Neutrophil (primary cell): ENCODE measurements around the gene HPCAL4.
A peak's percentile ranks its signal among the peaks of the same experiment; 100 is the strongest.

ENCODE experiments used
- H3K27ac ChIP-seq: fragments of 200-600 bp; sonication (generic); 2 replicates; pipeline ENCODE4 v1.5.1; 2016; ENCODE audit warnings: mild to moderate bottlenecking, moderate library complexity
- H3K27me3 ChIP-seq: fragments of 200-600 bp; sonication (generic); 2 replicates; pipeline ENCODE4 v1.6.0; 2016; ENCODE audit warnings: mild to moderate bottlenecking
- H3K36me3 ChIP-seq: fragments of 200-600 bp; sonication (generic); 2 replicates; pipeline ENCODE4 v1.5.1; 2017
- H3K4me1 ChIP-seq, 2 experiments: fragments of 200-600 bp in 1 of 2; sonication (generic) in 1 of 2; 1 replicate in 1 of 2; 2 replicates in 1 of 2; pipeline versions ENCODE4 v1.5.1 to v1.6.1; 2013 to 2016; ENCODE audit warnings: low read depth in 1 of 2, low read length in 1 of 2, mild to moderate bottlenecking in 1 of 2, moderate library complexity in 1 of 2; ENCODE audit not compliant: control insufficient read depth in 1 of 2, insufficient read depth in 1 of 2
- H3K4me3 ChIP-seq, 2 experiments: fragments of 200-600 bp in 1 of 2; sonication (generic) in 1 of 2; 1 replicate in 1 of 2; 2 replicates in 1 of 2; pipeline ENCODE4 v1.5.1; 2013 to 2016; ENCODE audit warnings: low read depth in 1 of 2, low read length in 1 of 2, mild to moderate bottlenecking in 1 of 2, moderate library complexity in 1 of 2
- H3K9me3 ChIP-seq: fragments of 200-600 bp; sonication (generic); 2 replicates; pipeline ENCODE4 v1.5.1; 2016
- TF ChIP-seq, protein P1 (sequence below): fragments of 200-600 bp; sonication (generic); IDR thresholded peaks from 2 replicates; pipeline ENCODE4 v1.5.1; 2016; ENCODE audit warnings: antibody characterized with exemption

The HPCAL4 gene

DNA sequence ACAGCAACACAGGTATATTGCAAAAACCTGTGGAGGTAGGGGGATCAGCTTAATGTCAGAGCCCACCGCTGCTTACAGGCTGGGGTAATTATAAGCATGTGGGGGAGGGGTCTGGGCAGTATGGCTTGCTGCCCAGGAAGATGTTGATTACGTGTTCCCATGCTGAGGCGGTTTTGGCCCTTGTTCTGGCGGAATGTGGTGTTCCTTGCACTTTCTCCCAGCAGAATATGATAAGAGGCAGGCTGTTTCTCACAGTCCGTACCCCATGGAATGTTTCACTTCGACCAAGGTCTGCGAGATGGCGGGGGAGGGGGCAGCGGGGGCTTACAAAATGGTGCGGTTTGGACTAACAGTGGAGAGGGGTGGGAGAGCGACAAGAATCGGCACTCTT lies 9.8 kb upstream of the HPCAL4 start:
- H3K9me3 ChIP-seq: no peaks in the 10 kb centered on the region
- no peak overlapping the region for H3K4me3 ChIP-seq
- H3K4me1 ChIP-seq: peaks cover 34 to 46% of the 10 kb centered on the region in 2 experiments
- no peak overlapping the region for H3K27ac ChIP-seq
- H3K27me3 ChIP-seq: peaks cover 27% of the 10 kb centered on the region
- TF ChIP-seq, protein P1, sequence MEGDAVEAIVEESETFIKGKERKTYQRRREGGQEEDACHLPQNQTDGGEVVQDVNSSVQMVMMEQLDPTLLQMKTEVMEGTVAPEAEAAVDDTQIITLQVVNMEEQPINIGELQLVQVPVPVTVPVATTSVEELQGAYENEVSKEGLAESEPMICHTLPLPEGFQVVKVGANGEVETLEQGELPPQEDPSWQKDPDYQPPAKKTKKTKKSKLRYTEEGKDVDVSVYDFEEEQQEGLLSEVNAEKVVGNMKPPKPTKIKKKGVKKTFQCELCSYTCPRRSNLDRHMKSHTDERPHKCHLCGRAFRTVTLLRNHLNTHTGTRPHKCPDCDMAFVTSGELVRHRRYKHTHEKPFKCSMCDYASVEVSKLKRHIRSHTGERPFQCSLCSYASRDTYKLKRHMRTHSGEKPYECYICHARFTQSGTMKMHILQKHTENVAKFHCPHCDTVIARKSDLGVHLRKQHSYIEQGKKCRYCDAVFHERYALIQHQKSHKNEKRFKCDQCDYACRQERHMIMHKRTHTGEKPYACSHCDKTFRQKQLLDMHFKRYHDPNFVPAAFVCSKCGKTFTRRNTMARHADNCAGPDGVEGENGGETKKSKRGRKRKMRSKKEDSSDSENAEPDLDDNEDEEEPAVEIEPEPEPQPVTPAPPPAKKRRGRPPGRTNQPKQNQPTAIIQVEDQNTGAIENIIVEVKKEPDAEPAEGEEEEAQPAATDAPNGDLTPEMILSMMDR: no peak
- H3K36me3 ChIP-seq: no peaks in the 10 kb centered on the region

DNA sequence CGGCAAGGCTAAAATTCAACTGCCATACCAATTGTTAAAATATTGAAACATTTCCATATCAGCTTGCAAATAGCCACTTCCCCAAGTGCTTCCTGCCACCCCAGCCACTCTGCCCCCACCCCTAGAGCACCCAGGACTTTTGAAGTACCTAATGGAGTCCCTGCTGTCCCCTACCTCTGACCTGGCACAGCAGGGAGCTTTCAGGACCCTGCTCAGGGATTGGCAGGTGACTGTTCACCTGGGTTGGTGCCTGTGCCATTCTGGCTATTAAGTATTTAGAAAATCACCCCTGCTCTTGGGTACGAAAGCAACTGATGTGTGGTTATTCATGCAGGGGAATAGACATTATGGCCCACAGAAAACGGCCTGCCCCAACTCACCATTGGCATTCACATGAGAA lies 9.1 kb upstream of the HPCAL4 start:
- peaks cover 27 to 39% of the 10 kb centered on the region in 2 experiments for H3K4me1 ChIP-seq
- no peak overlapping the region for H3K4me3 ChIP-seq
- peak overlapping the region; percentile 25 for H3K27ac ChIP-seq
- TF ChIP-seq, protein P1: no peak
- no peaks in the 10 kb centered on the region for H3K36me3 ChIP-seq
- peaks cover 34% of the 10 kb centered on the region for H3K27me3 ChIP-seq
- H3K9me3 ChIP-seq: no peaks in the 10 kb centered on the region

DNA sequence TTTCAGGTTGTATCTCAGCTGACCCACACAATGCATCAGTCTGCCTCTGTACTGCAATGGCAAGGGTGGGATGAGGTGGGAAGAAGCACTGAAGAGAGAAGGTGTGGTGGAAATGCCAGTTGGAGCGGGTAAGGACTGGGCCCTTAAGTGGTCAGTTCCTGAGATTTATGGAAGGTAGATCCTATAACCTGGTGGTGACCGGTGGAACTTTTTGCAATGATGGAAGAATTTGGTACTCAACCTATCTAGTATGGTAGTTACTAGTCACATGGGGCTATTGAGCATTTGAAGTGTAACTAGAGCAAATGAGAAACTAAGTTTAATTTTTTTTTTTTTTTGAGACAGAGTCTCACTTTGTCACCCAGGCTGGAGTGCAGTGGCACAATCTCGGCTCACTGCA lies 8.2 kb upstream of the HPCAL4 start:
- peaks cover 25 to 36% of the 10 kb centered on the region in 2 experiments for H3K4me1 ChIP-seq
- no peaks in the 10 kb centered on the region for H3K9me3 ChIP-seq
- peaks cover 43% of the 10 kb centered on the region for H3K27me3 ChIP-seq
- H3K27ac ChIP-seq: no peak overlapping the region
- no peaks in the 10 kb centered on the region for H3K36me3 ChIP-seq
- H3K4me3 ChIP-seq: no peak overlapping the region
- TF ChIP-seq, protein P1: no peak

DNA sequence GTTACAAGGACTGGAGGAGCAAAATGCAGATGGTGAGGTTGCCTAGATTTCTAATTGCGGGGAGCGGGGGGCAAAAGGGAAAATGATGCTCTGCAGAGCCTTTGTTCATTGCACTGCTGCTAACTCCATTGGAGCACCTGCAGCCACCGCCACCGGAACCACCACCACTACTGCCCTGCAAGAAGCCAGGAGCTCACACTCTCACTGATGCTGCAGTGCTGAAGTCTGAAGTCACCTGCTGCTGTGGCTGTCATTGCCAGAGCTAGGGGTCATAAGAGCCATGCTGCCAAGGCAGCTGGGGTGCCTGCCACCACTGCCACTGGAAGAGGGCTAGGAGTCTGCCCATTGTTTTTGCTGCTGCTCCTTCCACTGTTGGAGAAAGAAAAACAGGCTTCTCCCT lies 7.3 kb upstream of the HPCAL4 start:
- TF ChIP-seq, protein P1: no peak
- Histone ChIP-seq H3K4me3 (no peak overlapping the region), H3K9me3 (no peaks in the 10 kb centered on the region), H3K4me1 (peaks cover 25 to 36% of the 10 kb centered on the region in 2 experiments), H3K27ac (no peak overlapping the region), H3K36me3 (no peaks in the 10 kb centered on the region), H3K27me3 (peaks cover 52% of the 10 kb centered on the region)

DNA sequence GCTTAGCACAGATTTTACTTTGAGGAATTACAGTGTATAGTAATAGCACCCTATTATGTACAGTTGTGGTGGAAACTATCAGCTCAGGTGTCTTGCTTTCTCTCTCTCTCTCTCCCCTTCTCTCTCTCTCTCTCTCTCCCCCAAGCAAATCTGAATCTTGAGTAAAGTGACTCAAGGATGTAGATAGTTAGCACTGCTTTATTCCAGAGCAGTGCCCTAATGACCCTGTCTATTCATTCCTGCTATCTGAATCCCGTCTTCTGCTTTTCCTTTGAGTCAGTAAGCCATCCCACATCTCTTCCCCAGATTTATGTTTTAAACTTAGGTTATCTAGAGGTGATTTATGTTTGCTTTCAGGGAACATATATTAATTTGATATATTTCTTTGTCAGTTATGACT lies 5.2 kb upstream of the HPCAL4 start:
- Histone ChIP-seq H3K4me1 (peaks cover 26 to 34% of the 10 kb centered on the region in 2 experiments), H3K27me3 (peaks cover 73% of the 10 kb centered on the region), H3K9me3 (no peaks in the 10 kb centered on the region), H3K27ac (no peak overlapping the region), H3K4me3 (no peak overlapping the region), H3K36me3 (no peaks in the 10 kb centered on the region)
- TF ChIP-seq, protein P1: no peak

DNA sequence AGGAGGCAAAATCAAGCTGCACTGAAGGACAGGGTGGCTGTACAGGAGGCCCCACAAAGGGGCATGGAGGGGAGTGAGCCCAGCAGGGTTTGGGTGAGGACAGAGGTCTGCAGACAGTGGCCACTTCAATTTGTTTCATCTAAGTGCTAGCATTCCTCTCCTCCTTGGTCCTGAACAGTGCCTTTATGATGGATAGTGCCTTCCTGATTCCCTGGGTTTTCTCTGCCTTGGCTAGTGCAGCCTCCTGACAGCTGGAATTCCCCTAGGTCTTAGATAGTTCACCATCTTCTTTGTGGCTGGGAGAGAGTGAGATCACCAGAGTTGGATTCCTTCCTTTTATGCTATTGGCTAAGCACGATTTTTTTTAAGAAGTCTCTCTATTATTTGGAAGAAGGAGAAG lies 3.8 kb upstream of the HPCAL4 start:
- H3K4me1 ChIP-seq: peaks cover 18 to 27% of the 10 kb centered on the region in 2 experiments
- H3K4me3 ChIP-seq: no peak overlapping the region
- H3K27me3 ChIP-seq: peaks cover 87% of the 10 kb centered on the region
- H3K36me3 ChIP-seq: no peaks in the 10 kb centered on the region
- no peak overlapping the region for H3K27ac ChIP-seq
- H3K9me3 ChIP-seq: no peaks in the 10 kb centered on the region
- TF ChIP-seq, protein P1: no peak
